ENCODE data around the gene ADRM1.
A peak's percentile ranks its signal among the peaks of the same experiment; 100 is the strongest.

The ADRM1 gene

GRCh38 chr20:62335532-62335931 is 32.7 kb downstream of the ADRM1 start:
- Histone ChIP-seq H3K9ac (ENCODE audit: low read length) (no peak overlapping the region), H3K9me3 (ENCODE audit: low read length) (no peaks in the 10 kb centered on the region), H3K27ac (ENCODE audit: low read depth, low read length, poor library complexity, severe bottlenecking) (no peak overlapping the region), H3K4me2 (ENCODE audit: low read length) (no peak overlapping the region), H2AFZ (ENCODE audit: low read length) (no peak overlapping the region), H3K9me2 (ENCODE audit: low read depth, low read length) (no peaks in the 10 kb centered on the region), H3K4me1 (ENCODE audit: insufficient read depth, low read length, severe bottlenecking) (peaks cover 46% of the 10 kb centered on the region), H3K36me3 (ENCODE audit: insufficient read depth, low read length) (no peaks in the 10 kb centered on the region), H3K79me2 (ENCODE audit: insufficient read depth, low read length) (no peaks in the 10 kb centered on the region), H3F3A (ENCODE audit: insufficient read depth, low read length) (peaks cover 5% of the 10 kb centered on the region), H4K20me1 (ENCODE audit: insufficient read depth, low read length) (no peaks in the 10 kb centered on the region), H3K27me3 (ENCODE audit: insufficient read depth, low read length) (no peaks in the 10 kb centered on the region), H3K4me3 (ENCODE audit: low read depth, low read length, poor library complexity, severe bottlenecking) (no peak overlapping the region)
- TF ChIP-seq CTCF (IDR thresholded peaks at IDR 0.05; ENCODE audit: low read length) (no peak), EZH2 (IDR thresholded peaks at IDR 0.05; ENCODE audit: borderline replicate concordance, low read length) (no peak)

- Histone ChIP-seq H3K4me3 (ENCODE audit: low read depth, low read length, poor library complexity, severe bottlenecking) (no peak overlapping the region), H3K27ac (ENCODE audit: low read depth, low read length, poor library complexity, severe bottlenecking) (no peak overlapping the region), H3K27me3 (ENCODE audit: insufficient read depth, low read length) (no peaks in the 10 kb centered on the region; the same call in 1 of the 2 replicates), H3K4me2 (ENCODE audit: low read length) (no peak overlapping the region), H2AFZ (ENCODE audit: low read length) (no peak overlapping the region), H3K9ac (ENCODE audit: low read length) (no peak overlapping the region), H3K4me1 (ENCODE audit: insufficient read depth, low read length, severe bottlenecking) (peaks cover 46% of the 10 kb centered on the region), H3K9me3 (ENCODE audit: low read length) (peaks cover 4% of the 10 kb centered on the region), H3F3A (ENCODE audit: insufficient read depth, low read length) (peaks cover 5% of the 10 kb centered on the region), H3K36me3 (ENCODE audit: insufficient read depth, low read length) (no peaks in the 10 kb centered on the region; the same call in 1 of the 2 replicates), H4K20me1 (ENCODE audit: insufficient read depth, low read length) (no peaks in the 10 kb centered on the region), H3K9me2 (ENCODE audit: low read depth, low read length) (no peaks in the 10 kb centered on the region), H3K79me2 (ENCODE audit: insufficient read depth, low read length) (no peaks in the 10 kb centered on the region)
- TF ChIP-seq CTCF (IDR thresholded peaks at IDR 0.05; ENCODE audit: low read length) (no peak), EZH2 (IDR thresholded peaks at IDR 0.05; ENCODE audit: borderline replicate concordance, low read length) (no peak)
Observed at GRCh38 chr20:62336329-62336728, 33.5 kb downstream of the ADRM1 start.

GRCh38 chr20:62336775-62337557 is 34.2 kb downstream of the ADRM1 start:
- Histone ChIP-seq H3F3A (ENCODE audit: insufficient read depth, low read length) (peaks cover 5% of the 10 kb centered on the region), H3K4me1 (ENCODE audit: insufficient read depth, low read length, severe bottlenecking) (peaks cover 46% of the 10 kb centered on the region), H3K4me2 (ENCODE audit: low read length) (peak overlapping the region; percentile 27; the same call in 1 of the 2 replicates), H3K4me3 (ENCODE audit: low read depth, low read length, poor library complexity, severe bottlenecking) (peak overlapping the region; percentile 9), H3K9me3 (ENCODE audit: low read length) (peaks cover 4% of the 10 kb centered on the region), H3K27ac (ENCODE audit: low read depth, low read length, poor library complexity, severe bottlenecking) (peak overlapping the region; percentile 89), H4K20me1 (ENCODE audit: insufficient read depth, low read length) (no peaks in the 10 kb centered on the region), H3K9me2 (ENCODE audit: low read depth, low read length) (no peaks in the 10 kb centered on the region), H3K36me3 (ENCODE audit: insufficient read depth, low read length) (no peaks in the 10 kb centered on the region; the same call in 1 of the 2 replicates), H2AFZ (ENCODE audit: low read length) (no peak overlapping the region), H3K27me3 (ENCODE audit: insufficient read depth, low read length) (no peaks in the 10 kb centered on the region; the same call in 1 of the 2 replicates), H3K9ac (ENCODE audit: low read length) (no peak overlapping the region), H3K79me2 (ENCODE audit: insufficient read depth, low read length) (no peaks in the 10 kb centered on the region)
- TF ChIP-seq EZH2 (IDR thresholded peaks at IDR 0.05; ENCODE audit: borderline replicate concordance, low read length) (no peak), CTCF (IDR thresholded peaks at IDR 0.05; ENCODE audit: low read length) (no peak)
